SK-N-SH treated with all-trans-retinoic acid at 6 μM for 48 hours (cell line): ENCODE data around the gene CEP95.

Experiments used
- ARNTL ChIP-seq: fragments of 450-650 bp; formaldehyde crosslinking; IDR thresholded peaks from 2 replicates; pipeline ENCODE4 v1.5.0; 2020; ENCODE audit warnings: low read depth, mild to moderate bottlenecking, moderate library complexity, borderline replicate concordance
- BACH2 ChIP-seq: fragments of 250-450 bp; sonication (Bioruptor Pico); IDR thresholded peaks from 2 replicates; pipeline ENCODE4 v1.9.0; 2021; ENCODE audit warnings: mild to moderate bottlenecking, borderline replicate concordance
- CSRNP3 ChIP-seq: fragments of 250-450 bp; sonication (Bioruptor Pico); IDR thresholded peaks from 2 replicates; pipeline ENCODE4 v1.5.1; 2021; ENCODE audit warnings: mild to moderate bottlenecking, moderate library complexity
- ISL1 ChIP-seq: fragments of 250-450 bp; sonication (Bioruptor Pico); IDR thresholded peaks from 2 replicates; pipeline ENCODE4 v2.1.2; 2022; ENCODE audit warnings: mild to moderate bottlenecking, moderate library complexity
- PATZ1 ChIP-seq: fragments of 250-450 bp; sonication (Bioruptor Pico); IDR thresholded peaks from 2 replicates; pipeline ENCODE4 v1.8.0; 2020; ENCODE audit warnings: mild to moderate bottlenecking, moderate library complexity, borderline replicate concordance
- PPARA ChIP-seq: fragments of 250-450 bp; sonication (Bioruptor Pico); IDR thresholded peaks from 2 replicates; pipeline ENCODE4 v1.5.0; 2020; ENCODE audit warnings: mild to moderate bottlenecking, borderline replicate concordance
- SNAI2 ChIP-seq: fragments of 250-450 bp; sonication (Bioruptor Pico); IDR thresholded peaks from 2 replicates; pipeline ENCODE4 v1.5.0; 2020; ENCODE audit warnings: mild to moderate bottlenecking, moderate library complexity
- TOX ChIP-seq: fragments of 250-450 bp; sonication (Bioruptor Pico); IDR thresholded peaks from 2 replicates; pipeline ENCODE4 v1.8.0; 2021; ENCODE audit warnings: mild to moderate bottlenecking, moderate library complexity, borderline replicate concordance
- ZC3H10 ChIP-seq: fragments of 250-450 bp; sonication (Bioruptor Pico); IDR thresholded peaks from 2 replicates; pipeline ENCODE4 v1.5.1; 2021; ENCODE audit warnings: mild to moderate bottlenecking, moderate library complexity
- ZFP3 ChIP-seq: fragments of 250-450 bp; sonication (Bioruptor Pico); IDR thresholded peaks from 2 replicates; pipeline ENCODE4 v1.5.0; 2020; ENCODE audit warnings: mild to moderate bottlenecking, moderate library complexity
- ZFP30 ChIP-seq: fragments of 450-650 bp; formaldehyde crosslinking; IDR thresholded peaks from 2 replicates; pipeline ENCODE4 v1.5.0; 2022; ENCODE audit warnings: mild to moderate bottlenecking, moderate library complexity
- ZNF565 ChIP-seq: fragments of 450-650 bp; formaldehyde crosslinking; conservative IDR thresholded peaks from 2 replicates; pipeline ENCODE4 v1.5.0; 2020; ENCODE audit warnings: low read depth, mild to moderate bottlenecking, moderate library complexity
- TF ChIP-seq, protein P1 (sequence below): fragments of 250-450 bp; sonication (Bioruptor Pico); IDR thresholded peaks from 2 replicates; pipeline ENCODE4 v1.5.1; 2020; ENCODE audit warnings: low read depth, mild to moderate bottlenecking, moderate library complexity
- TF ChIP-seq, protein P2 (sequence below): fragments of 250-450 bp; sonication (Bioruptor Pico); IDR thresholded peaks from 2 replicates; pipeline ENCODE4 v1.8.0; 2021; ENCODE audit warnings: low read depth, mild to moderate bottlenecking, moderate library complexity, borderline replicate concordance

- TF ChIP-seq BACH2 (CRISPR knock-in tag) (no peak), CSRNP3 (CRISPR knock-in tag) (no peak), PPARA (CRISPR knock-in tag) (no peak), ZFP30 (no peak), ISL1 (CRISPR knock-in tag) (no peak), ZC3H10 (CRISPR knock-in tag) (no peak), TOX (CRISPR knock-in tag) (no peak), PATZ1 (CRISPR knock-in tag) (no peak), SNAI2 (CRISPR knock-in tag) (no peak), ARNTL (CRISPR knock-in tag) (no peak), ZNF565 (CRISPR knock-in tag) (no peak), ZFP3 (CRISPR knock-in tag) (no peak)
- TF ChIP-seq, protein P1, sequence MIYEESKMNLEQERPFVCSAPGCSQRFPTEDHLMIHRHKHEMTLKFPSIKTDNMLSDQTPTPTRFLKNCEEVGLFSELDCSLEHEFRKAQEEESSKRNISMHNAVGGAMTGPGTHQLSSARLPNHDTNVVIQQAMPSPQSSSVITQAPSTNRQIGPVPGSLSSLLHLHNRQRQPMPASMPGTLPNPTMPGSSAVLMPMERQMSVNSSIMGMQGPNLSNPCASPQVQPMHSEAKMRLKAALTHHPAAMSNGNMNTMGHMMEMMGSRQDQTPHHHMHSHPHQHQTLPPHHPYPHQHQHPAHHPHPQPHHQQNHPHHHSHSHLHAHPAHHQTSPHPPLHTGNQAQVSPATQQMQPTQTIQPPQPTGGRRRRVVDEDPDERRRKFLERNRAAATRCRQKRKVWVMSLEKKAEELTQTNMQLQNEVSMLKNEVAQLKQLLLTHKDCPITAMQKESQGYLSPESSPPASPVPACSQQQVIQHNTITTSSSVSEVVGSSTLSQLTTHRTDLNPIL (CRISPR knock-in tag), result no peak
- TF ChIP-seq, protein P2, sequence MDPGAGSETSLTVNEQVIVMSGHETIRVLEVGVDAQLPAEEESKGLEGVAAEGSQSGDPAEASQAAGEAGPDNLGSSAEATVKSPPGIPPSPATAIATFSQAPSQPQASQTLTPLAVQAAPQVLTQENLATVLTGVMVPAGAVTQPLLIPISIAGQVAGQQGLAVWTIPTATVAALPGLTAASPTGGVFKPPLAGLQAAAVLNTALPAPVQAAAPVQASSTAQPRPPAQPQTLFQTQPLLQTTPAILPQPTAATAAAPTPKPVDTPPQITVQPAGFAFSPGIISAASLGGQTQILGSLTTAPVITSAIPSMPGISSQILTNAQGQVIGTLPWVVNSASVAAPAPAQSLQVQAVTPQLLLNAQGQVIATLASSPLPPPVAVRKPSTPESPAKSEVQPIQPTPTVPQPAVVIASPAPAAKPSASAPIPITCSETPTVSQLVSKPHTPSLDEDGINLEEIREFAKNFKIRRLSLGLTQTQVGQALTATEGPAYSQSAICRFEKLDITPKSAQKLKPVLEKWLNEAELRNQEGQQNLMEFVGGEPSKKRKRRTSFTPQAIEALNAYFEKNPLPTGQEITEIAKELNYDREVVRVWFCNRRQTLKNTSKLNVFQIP (CRISPR knock-in tag), result no peak
Measured at GRCh38 chr17:64472564-64472963, 34.2 kb upstream of the CEP95 start.
